GM10266 (cell line): ENCODE measurements around the gene LIMS1.
A peak's percentile ranks its signal among the peaks of the same experiment; 100 is the strongest.

ENCODE experiments used
- DNase-seq: peaks from one replicate; pipeline ENCODE4 v3.0.0; 2012; ENCODE audit errors: extremely low spot score
- TF ChIP-seq, protein P1 (sequence below): IDR thresholded peaks from 2 replicates; pipeline ENCODE4 v1.5.1; 2012; ENCODE audit warnings: mild to moderate bottlenecking, low read depth; ENCODE audit not compliant: control insufficient read depth, insufficient read depth; ENCODE audit errors: missing control alignments

LIMS1 gene

DNA sequence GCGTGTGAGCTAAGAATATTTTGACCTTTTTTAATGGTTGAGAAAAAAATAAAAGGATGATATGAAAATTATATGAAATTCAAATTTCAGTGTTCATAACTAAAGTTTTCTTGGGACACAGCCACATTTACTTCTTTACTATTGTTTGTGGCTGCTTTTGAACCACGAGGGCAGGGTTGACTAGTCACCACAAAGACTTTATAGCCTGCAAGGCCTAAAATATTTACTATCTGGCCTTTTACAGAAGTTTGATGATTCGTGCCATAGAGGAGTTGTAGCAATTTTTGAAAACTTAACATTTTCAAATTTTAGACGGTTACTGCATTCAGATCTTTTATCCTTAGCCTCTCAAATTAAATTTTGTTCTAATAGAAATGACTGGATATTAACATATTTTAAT, 69.9 kb downstream of the LIMS1 start:
- TF ChIP-seq, protein P1, sequence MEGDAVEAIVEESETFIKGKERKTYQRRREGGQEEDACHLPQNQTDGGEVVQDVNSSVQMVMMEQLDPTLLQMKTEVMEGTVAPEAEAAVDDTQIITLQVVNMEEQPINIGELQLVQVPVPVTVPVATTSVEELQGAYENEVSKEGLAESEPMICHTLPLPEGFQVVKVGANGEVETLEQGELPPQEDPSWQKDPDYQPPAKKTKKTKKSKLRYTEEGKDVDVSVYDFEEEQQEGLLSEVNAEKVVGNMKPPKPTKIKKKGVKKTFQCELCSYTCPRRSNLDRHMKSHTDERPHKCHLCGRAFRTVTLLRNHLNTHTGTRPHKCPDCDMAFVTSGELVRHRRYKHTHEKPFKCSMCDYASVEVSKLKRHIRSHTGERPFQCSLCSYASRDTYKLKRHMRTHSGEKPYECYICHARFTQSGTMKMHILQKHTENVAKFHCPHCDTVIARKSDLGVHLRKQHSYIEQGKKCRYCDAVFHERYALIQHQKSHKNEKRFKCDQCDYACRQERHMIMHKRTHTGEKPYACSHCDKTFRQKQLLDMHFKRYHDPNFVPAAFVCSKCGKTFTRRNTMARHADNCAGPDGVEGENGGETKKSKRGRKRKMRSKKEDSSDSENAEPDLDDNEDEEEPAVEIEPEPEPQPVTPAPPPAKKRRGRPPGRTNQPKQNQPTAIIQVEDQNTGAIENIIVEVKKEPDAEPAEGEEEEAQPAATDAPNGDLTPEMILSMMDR, result no peak
- DNase-seq, result no peak

DNA sequence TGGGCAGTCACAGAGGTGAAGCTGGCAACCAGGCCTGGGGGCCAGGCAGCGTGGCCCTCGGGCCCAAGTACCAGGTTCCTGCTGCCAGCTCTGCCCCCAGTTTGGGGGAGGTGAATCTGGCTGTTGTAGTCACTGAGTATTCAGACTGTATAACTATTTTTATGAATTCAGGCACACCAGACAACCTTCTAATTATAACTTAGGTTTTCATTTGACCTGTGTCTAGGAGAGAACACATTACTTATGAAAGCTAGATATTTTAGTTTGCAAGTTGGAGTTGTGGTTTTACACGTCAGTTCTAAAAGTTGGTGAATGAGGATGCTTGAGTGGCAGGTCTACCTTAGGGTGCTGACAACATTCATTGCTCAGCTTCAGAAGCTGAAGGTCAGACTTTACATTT, 71.7 kb downstream of the LIMS1 start:
- TF ChIP-seq, protein P1, result no peak
- DNase-seq, result peak; percentile 16

DNA sequence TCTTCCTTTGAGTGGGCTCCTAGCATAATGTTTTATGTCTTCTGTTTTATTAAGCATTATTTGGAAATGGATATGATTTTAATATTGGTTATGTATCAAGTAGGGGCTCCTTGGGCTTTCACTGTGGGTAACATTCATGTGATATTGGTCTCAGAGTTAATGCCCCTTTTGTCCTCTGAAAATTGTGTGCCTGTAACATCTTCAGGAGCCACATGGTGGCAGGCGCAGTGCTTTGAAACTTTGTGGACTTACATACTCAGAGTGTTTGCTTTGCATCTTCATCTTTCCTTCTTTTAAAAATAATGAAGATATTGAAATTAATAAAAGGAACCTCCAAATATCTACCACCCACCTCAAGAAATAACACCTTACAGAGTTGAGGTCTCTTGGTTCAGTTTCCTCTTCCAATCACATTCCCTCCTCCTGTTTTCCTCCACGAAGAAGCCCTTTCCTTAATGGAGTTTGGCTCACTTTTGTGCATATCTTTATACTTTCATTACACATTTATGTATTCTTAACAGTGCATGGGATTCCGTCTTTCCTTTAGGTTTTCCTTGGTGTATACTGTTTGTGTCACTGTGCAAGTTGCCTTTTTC, 73.5 kb downstream of the LIMS1 start:
- DNase-seq, result peak; percentile 14
- TF ChIP-seq, protein P1, result peak; percentile 80

DNA sequence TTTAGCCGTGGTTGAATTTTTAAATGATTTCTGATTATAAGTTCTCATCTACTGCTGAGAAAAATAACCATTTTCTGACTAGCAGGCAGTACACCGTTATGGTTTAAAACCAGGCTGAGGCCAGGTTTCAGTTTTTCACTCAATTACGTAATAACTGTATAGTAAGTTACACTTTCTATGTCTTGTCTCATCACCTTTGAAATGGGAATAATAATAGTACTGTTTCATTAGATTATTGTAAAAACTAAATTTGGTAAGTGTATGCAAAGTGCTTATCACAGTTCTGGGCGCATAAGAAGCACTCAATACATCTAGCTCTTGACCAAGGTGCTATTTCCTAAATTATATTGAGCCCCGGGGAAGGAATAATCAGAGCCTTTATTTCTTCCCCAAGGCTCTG, 76.8 kb downstream of the LIMS1 start:
- TF ChIP-seq, protein P1, result no peak
- DNase-seq, result no peak

DNA sequence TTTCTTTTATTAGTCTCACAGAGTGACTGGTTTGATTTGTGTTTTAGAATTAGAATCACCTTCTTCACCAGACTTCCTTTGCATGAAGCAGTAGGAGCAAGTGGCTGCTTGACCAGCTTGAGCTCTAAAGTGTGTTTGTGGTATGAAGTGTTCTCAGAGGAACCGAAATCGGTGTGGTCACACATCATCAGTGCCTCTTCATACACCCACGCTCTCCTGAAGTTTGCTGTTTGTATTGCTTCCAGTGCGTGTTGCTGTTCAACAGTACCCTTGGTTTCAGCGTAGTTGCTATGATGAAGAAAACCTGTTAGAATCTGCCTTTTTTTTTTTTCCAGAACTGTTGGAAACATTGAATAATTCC, 77.9 kb downstream of the LIMS1 start:
- TF ChIP-seq, protein P1, result no peak
- peak; percentile 62 for DNase-seq

DNA sequence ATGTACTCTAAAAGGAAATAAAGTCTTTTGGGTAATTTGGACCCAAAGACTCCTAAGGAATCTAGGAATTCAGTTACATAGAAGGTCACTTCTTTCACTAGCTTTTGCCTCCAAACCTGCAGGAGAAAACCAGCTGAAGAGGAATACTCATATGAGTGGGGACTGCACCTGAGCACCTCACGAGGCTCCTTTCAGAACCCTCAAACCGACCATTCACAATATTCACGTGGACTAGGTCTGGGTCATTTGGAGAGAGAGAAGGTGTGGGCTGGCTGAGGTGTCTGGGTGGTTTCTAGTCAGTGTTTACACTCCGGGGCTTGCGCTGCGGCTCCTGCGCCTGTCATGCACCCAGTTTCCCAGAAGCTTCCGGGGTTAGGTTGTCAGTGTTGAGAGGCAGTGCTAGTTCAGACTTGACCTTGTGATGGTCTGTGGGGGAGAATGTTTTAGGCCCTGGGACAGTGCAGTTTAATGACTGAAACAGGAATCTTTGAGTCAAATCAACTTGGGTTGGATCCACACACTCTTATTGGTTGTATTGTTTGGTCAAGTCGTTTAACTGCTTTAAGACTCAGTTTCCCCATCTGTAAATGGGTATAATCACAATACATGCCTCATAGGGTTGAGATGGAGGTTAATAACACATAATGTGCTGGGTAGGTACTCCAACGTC, 78.4 kb downstream of the LIMS1 start:
- DNase-seq, result peak; percentile 69
- TF ChIP-seq, protein P1, result no peak

DNA sequence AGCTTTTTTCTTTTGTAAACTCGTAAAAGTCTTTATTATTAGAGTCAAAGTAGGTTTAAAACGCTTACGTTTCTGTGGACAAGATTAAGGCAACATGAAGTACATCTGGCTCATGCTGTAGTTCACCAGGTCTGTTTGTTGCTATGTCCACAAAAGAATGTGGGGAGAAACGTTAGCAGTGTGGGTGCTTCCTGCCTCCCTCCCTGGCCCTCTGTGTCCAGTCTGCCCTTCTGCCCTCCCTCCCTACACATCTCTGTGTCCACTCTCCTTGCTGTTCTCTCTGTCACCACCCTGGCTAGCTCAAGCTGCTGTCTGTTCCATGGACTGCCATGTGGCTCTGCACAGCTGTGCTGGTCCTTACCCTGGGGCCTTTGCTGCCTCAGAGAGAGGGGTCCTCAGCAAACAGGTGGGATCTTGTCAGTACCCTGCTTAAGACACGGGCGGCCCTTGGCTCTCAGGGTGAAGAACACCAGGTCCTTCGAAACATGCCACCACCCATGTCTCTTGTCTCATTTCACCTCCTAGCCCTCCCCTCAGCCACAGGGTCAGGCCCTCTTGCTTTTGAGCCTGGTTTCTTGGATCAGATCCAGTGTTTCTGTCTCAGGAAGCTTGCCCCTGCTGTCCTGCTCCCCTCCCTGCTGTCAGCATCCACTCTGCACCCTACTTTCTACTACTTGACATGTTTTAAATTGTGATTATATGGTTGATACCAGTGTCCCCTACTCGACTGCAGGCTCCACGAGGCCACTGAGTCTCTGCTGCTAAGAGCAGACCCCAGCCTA, 79.2 kb downstream of the LIMS1 start:
- no peak for DNase-seq
- TF ChIP-seq, protein P1, result no peak
